Measurements from ENCODE around the gene ZC3H4.

Gene ZC3H4

GRCh38 chr19:47125669-47125938 is 12.0 kb upstream of the ZC3H4 start:
- Histone ChIP-seq H4K20me1 (ENCODE audit: insufficient read depth, low read length) (no peaks in the 10 kb centered on the region), H3K79me2 (ENCODE audit: insufficient read depth, low read length) (no peaks in the 10 kb centered on the region), H3K9ac (ENCODE audit: low read length) (no peak overlapping the region), H3K4me3 (ENCODE audit: low read depth, low read length, poor library complexity, severe bottlenecking) (no peak overlapping the region), H3K36me3 (ENCODE audit: insufficient read depth, low read length) (no peaks in the 10 kb centered on the region), H3K4me2 (ENCODE audit: low read length) (no peak overlapping the region), H3K27ac (ENCODE audit: low read depth, low read length, poor library complexity, severe bottlenecking) (no peak overlapping the region), H3F3A (ENCODE audit: insufficient read depth, low read length) (no peaks in the 10 kb centered on the region), H3K27me3 (ENCODE audit: insufficient read depth, low read length) (no peaks in the 10 kb centered on the region), H3K4me1 (ENCODE audit: insufficient read depth, low read length, severe bottlenecking) (peaks cover 3% of the 10 kb centered on the region), H3K9me2 (ENCODE audit: low read depth, low read length) (no peaks in the 10 kb centered on the region), H3K9me3 (ENCODE audit: low read length) (no peaks in the 10 kb centered on the region), H2AFZ (ENCODE audit: low read length) (no peak overlapping the region)
- TF ChIP-seq CTCF (IDR thresholded peaks at IDR 0.05; ENCODE audit: low read length) (no peak), EZH2 (IDR thresholded peaks at IDR 0.05; ENCODE audit: borderline replicate concordance, low read length) (no peak)

DNA sequence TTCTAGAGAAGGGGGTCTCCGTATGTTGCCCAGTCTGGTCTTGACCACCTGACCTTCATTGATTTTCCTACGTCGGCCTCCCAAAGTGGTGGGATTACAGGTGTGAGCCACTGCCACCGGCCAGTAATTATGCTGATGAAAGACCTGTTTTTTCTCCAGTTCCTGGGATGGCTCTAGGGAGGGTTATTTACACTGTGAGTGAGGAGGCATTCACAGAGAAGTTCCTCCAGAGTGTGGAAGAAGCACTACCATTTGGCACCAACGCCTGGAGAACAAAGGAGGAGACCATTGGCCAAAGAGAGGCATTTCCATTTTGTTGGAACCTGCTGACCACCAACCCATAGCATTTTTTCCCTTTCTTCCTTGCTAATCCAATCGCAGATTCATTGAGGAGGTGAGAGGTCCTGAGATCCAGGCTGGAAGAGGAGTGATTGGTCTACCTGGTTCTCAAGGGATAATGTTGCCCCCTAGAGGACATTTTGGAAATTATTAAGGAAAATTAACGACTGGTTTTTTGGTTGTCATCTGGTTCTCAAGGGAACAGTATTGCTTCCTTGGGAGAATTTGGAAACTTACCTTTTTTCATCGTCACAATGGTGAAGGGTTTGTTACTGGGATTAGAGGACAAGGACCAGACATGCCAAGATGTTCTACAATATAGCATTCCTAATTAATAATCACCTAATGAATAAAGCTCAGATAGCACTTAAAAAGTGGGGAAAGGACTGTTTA is 11.5 kb upstream of the ZC3H4 start:
- Histone ChIP-seq H3K4me1 (ENCODE audit: insufficient read depth, low read length, severe bottlenecking) (no peaks in the 10 kb centered on the region), H3K9me2 (ENCODE audit: low read depth, low read length) (no peaks in the 10 kb centered on the region), H4K20me1 (ENCODE audit: insufficient read depth, low read length) (no peaks in the 10 kb centered on the region), H3K9me3 (ENCODE audit: low read length) (no peaks in the 10 kb centered on the region), H3K4me3 (ENCODE audit: low read depth, low read length, poor library complexity, severe bottlenecking) (no peak overlapping the region), H2AFZ (ENCODE audit: low read length) (no peak overlapping the region), H3K36me3 (ENCODE audit: insufficient read depth, low read length) (no peaks in the 10 kb centered on the region), H3K27ac (ENCODE audit: low read depth, low read length, poor library complexity, severe bottlenecking) (no peak overlapping the region), H3K9ac (ENCODE audit: low read length) (no peak overlapping the region), H3K27me3 (ENCODE audit: insufficient read depth, low read length) (no peaks in the 10 kb centered on the region), H3K4me2 (ENCODE audit: low read length) (no peak overlapping the region), H3K79me2 (ENCODE audit: insufficient read depth, low read length) (no peaks in the 10 kb centered on the region), H3F3A (ENCODE audit: insufficient read depth, low read length) (no peaks in the 10 kb centered on the region)
- TF ChIP-seq CTCF (IDR thresholded peaks at IDR 0.05; ENCODE audit: low read length) (peak; percentile 75; the same call in 1 of the 2 replicates), EZH2 (IDR thresholded peaks at IDR 0.05; ENCODE audit: borderline replicate concordance, low read length) (no peak)

DNA sequence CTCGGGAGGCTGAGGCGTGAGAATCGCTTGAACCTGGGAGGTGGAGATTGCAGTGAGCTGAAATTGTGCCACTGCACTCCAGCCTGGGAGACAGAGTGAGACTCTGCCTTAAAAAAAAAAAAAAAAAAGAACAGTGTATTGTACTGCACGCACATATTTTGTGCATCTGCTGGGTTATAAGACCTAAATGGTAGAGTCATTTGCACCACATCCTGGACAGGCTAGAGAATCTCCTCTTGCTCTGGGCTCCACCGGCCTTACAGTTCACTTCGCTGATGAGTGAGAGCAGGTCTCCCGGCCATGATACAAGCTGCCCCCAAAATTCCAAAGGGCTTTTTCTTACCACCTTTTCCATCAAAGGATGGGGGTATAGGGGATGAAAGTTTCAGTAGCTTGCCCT is 9.8 kb upstream of the ZC3H4 start:
- no peaks in the 10 kb centered on the region for H3F3A ChIP-seq (ENCODE audit: insufficient read depth, low read length)
- no peak overlapping the region for H3K27ac ChIP-seq (ENCODE audit: low read depth, low read length, poor library complexity, severe bottlenecking)
- no peak overlapping the region for H3K4me2 ChIP-seq (ENCODE audit: low read length)
- H3K4me1 ChIP-seq (ENCODE audit: insufficient read depth, low read length, severe bottlenecking): no peaks in the 10 kb centered on the region
- no peaks in the 10 kb centered on the region for H3K9me3 ChIP-seq (ENCODE audit: low read length)
- H4K20me1 ChIP-seq (ENCODE audit: insufficient read depth, low read length): no peaks in the 10 kb centered on the region
- no peak overlapping the region for H3K4me3 ChIP-seq (ENCODE audit: low read depth, low read length, poor library complexity, severe bottlenecking)
- no peaks in the 10 kb centered on the region for H3K9me2 ChIP-seq (ENCODE audit: low read depth, low read length)
- H3K36me3 ChIP-seq (ENCODE audit: insufficient read depth, low read length): no peaks in the 10 kb centered on the region
- no peaks in the 10 kb centered on the region for H3K79me2 ChIP-seq (ENCODE audit: insufficient read depth, low read length)
- TF ChIP-seq CTCF (IDR thresholded peaks at IDR 0.05; ENCODE audit: low read length) (no peak), EZH2 (IDR thresholded peaks at IDR 0.05; ENCODE audit: borderline replicate concordance, low read length) (no peak)
- no peaks in the 10 kb centered on the region for H3K27me3 ChIP-seq (ENCODE audit: insufficient read depth, low read length)
- H3K9ac ChIP-seq (ENCODE audit: low read length): no peak overlapping the region
- no peak overlapping the region for H2AFZ ChIP-seq (ENCODE audit: low read length)
